Muscle of back (tissue), 11 donors: Measurements from ENCODE around the gene HIPK2. TPM values are rescaled to one million over a fixed set of nuclear protein-coding genes. Genes with fewer than 3 reads are reported as not detected.
A peak's percentile ranks its signal among the peaks of the same experiment; 100 is the strongest.

Experiments used
- DNase-seq, 3 donors: peaks; one replicate each; pipeline versions ENCODE4 v3.0.0 to v3.0.0-alpha.2; 2013
- polyA plus RNA-seq, 10 donors: library from polyadenylated mRNA; unstranded; fragments of 120-200 nt; gene quantifications; one replicate each; pipeline ENCODE4 v1.2.1, GENCODE V29; 2013; ENCODE audit not compliant: insufficient read length in 10 of 10

HIPK2 gene
- polyA plus RNA-seq, 10 donors = 8.2 to 13.3 (median 11.9) TPM

DNA sequence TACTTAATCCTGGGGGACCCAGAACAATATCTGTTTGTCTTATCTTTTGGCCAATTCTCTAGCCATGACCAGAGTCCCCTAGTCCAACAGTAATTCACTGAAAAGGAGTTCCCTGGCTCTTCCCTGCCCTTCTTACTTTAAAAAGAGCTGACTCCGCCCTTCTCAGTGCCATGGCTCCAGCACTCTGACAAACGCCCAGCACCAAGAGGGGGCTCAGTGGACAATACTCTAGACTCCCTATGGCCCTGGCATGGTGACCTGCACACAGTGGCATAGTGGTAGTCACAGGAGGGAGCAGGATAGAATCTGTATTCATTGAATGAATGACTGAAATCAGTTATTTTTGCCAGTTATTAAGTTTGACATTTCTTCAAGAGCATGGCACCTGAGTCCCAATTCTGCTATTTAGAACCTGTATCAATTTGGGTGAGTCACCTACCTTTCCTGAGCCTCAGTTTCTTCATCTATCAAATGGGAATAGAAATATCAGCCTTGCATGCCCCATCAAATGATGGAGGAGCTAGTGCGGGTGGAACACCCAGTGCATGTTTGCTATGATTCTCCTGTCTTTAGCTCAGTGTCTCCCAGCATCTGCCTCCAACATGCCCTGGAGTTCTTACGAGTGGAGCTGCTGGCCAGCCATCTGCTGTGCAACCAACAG is 184.9 kb downstream of the HIPK2 start:
- DNase-seq = no peak

DNA sequence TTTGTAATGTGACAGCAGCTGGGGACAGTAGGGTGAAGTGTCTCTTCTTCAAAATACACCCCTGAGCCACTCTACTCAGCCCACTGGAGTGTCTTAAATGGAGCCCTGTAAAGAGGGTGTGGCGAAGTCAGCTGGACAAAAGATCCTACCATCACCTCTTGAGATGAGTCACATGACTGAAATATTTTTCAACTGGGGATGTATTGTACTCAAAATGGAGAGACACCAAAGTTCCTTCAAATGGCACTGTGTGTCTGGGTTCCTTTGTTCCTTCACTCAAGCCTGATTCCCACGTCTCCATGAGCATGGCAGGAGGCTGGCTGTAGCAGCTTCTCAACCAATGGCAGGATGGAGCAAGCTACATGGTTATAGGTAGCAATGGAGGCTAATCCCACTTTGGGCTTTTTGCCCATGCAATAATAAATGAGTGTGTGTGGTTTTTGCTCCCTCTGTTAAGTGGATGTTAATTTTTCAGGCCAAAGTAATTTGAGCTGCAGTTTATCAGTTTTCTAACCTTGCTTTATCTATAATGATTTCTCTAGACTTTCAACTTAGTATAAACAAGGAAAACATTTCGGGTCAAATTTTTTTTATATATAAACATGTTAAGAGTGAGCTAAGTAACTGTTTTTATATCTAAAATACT is 186.1 kb downstream of the HIPK2 start:
- DNase-seq = no peak

DNA sequence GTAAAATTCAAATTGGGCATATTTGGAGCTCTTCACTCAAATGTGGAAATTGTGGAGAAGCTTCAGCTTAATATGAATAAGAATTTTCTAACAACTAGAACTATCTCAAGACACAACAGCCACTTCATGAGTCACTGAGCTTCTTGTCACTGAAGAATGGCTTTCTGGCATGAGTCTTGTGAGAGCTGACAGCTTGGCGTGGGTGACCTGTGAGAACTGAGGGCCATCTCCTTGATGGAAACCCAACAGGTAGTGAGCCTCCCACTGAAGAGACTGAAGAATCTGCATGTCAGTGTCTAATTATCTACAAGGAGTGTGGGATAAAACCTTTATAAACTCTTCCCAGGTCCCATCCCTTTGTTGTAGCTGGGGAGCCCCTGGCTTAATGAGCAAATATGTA is 188.3 kb downstream of the HIPK2 start:
- DNase-seq = no peak

DNA sequence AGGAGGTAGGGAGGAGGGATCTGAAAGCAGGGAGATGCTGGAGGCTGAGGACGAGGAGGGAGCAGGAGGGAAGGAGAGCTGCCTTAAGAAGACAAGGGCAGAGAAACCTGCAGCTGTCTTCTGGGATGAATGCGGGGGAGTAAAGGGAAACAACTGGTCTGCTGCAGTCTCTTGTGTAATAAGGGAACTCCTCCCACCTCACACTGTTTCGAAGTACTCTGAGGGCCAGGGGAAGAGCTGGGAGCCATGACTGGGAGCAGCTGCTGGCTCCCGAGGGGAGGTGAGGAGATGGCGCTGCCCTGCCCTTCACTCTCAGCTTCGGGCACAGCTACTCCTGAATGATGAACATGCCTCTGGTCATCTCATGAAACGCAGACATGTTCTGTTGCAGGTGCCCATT is 189.2 kb downstream of the HIPK2 start:
- DNase-seq = peak; percentile 25 to 48 (median 33)

DNA sequence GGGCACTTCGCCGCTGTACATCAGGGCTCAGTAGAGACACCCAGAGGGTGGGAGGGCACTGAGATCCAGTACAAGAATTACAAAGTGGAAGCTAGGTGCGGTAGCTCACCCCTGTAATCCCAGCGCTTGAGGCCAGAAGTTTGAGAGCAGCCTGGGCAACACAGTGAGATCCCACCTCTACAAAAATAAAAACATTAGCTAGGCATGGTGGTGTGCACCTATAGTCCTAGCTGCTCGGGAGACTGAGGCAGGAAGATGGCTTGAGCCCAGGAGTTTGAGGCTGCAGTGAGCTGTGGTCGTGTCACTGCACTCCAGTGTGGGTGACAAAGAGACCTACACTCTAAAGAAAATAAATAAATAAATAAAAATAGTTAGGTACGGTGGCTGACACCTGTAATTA is 190.3 kb downstream of the HIPK2 start:
- no peak for DNase-seq

DNA sequence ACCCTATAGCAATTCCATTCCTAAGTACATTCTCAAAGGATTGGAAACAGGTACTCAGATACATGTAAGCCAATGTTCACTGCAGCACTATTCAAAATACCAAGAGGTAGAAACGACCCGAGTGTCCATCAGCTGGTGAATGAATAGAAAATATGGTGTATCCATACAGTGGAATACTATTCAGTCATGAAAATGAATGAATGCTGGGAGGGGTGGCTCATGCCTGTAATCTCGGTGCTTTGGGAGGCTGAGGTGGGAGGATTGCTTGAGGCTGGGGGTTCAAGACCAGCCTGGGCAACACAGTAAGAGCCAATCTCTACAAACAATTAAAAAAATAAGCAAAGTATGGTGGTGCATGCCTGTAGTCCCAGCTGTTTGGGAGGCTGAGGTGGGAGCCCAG is 191.5 kb downstream of the HIPK2 start:
- DNase-seq = no peak

DNA sequence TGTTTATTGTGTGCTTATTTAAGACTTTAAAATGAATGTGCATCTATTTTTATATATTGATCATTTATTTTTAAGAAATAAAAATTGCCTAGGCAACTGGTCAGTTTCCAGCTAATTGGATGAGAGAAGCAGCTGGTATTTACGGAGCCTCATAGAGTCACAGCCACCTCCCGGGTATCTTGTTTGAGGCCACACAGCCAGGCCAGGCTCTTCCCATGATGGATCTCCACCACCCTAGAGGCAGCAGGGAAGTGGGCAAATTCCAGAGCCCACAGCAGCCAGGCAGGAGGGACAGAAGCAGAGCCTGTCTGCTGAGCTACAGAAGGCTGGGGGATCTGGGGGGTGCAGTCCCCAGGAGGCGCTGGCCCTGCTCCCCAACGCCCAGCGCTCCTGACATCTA is 192.8 kb downstream of the HIPK2 start:
- DNase-seq = no peak

DNA sequence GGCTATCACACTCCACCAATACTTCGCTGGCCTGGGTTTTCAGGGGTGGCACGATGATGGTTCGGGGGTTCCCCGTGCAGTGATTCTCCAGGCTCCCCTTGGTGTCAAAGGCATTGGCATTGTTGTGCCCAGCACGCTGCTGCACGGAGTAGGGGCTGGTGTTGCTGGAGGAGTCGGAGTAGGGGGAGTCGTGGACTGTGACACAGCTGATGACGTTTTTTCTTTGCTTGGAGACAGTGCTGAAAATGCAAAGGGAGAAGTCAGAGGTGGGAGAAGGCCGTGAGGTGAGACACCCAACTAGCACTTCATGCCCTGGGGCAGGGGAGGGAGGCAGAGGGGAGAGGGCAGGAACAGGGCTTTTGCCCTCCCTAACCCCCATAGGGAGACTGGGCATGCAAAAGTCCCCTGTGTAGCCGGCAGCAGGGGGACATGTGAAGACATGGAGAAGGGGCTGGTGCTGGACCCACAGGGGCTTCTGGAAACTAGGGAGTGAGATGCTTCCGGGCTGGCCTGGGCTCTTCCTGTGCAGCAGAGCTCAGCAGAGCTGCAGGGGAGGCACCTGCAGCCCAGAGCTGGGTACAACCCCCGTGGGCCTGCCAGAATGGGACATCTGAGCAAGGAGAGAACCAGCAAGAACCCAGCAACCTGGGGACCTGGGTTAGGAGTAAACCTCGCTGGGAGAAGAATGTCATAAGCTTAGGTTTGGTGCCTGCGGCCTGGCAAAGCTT is 193.8 kb downstream of the HIPK2 start:
- no peak for DNase-seq

DNA sequence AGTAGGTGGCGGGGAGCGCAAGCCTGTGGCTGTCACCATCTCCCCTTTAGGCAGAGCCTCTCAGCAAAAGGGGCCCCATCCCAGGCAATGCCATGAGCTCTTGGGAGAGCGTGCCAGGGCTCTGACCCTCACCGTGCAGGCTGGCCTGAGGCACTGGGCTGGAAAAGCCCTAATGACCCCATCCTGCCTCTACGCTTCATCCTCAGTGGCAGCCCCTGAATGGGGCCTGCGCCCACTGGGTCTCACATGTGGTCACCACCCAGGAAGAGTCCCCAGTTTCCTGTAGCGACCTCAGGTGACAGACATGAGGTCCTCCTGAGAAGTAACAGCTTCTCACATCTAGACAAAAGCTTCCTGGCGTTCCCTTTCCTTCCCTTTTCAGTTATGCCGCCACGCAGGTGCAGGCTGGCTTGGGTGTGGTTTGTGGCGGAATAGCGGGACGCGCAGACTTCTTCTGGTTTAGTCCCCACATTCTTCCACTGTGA is 195.1 kb downstream of the HIPK2 start:
- no peak for DNase-seq

DNA sequence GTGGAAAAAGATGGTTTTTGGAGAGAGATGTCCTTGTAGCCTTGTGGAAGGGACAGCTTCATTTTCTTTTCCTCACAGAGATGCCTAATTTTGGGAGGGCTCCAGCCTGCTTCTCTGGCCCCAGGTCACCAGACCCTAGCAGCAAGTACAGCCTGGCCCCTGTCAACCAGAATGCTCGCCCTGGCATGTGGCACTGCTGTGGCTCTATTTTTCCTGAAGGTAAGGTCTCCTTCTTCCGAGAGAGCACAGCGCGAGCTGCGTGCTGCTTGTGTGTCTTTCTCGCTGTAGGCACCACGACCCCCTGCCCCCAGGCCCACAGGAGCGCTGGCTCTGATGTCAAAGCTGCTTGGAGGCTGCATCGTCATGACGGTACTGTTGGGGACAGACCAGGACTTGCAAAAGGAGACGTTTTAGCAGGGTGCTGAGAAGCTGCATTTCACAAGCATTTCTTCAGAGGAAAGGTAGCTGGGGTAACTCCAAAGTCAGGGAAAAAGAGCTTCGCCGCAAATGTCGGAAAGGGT is 195.6 kb downstream of the HIPK2 start:
- DNase-seq = no peak

DNA sequence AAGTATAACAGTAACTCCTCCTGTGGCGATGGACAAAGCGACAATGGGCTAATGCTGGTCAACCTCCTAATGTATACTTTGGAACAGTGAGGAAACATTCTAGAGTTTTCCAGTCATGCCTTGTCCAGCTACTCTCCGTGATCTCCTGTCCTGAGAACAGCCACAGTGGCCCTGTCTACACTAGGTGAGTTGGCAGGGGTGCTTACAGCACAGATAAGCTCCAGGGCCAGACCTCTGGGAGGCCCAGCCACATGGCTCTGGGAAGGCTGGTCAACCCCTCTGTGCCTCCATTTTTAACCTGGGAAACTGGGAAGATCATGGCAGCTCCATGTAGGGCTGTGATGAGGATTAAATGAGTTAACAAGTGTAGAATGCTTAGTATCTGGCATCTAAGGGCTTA is 197.4 kb downstream of the HIPK2 start:
- no peak for DNase-seq

DNA sequence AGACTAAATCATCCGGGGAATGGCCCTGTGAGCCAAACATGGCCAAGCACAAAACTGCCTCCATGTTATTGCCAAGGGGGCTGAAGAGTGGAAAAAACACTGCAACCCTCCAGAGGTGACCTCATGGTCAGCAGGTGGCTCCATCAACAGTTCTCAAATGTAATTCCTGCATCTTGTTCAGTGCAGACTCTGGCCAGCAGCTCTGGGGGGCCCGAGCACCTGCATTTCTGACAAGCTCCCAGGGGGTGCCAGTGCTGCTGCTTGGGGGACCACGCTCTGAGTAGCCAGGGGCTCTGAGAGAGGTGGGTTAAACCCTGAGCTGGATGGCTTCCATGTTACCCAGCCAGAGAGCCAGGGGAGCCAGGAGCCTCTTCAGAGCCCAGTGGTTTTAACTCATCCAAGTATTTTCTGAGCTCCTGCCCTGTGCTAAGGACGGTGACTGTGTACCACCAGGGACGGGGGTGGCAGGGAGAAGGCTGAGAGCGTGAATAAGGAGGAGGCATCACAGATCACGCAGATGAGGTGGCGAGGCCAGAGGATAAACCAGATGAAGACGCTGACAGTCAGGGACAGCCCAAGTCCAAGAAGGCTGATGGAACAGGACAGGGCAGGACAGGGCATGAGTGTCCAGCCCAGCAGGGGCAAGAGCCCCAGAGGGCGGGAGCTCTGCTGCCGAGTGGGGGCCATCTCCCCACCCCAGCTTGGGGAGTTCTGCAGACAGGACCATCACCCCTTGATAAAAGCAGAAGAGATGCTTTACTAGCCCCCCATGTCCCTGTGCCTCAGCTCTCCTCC is 201.4 kb downstream of the HIPK2 start:
- no peak for DNase-seq

DNA sequence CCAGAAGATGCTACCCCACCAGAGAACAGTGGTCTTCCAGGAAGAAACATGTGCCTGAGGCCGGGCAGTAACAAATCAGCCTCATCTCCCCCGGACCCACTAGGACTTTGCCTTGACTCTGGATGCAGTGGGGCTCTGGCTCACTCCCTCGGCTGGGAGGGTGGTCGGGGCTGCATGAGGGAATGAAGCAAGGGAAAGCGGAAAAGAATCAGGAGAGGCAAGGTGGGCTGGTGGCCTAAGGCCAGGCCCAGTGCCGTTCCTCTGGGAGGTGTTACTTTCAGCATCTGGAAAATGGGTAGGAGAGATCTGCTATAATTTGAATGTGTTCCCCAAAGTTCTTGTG is 202.5 kb downstream of the HIPK2 start:
- no peak for DNase-seq

DNA sequence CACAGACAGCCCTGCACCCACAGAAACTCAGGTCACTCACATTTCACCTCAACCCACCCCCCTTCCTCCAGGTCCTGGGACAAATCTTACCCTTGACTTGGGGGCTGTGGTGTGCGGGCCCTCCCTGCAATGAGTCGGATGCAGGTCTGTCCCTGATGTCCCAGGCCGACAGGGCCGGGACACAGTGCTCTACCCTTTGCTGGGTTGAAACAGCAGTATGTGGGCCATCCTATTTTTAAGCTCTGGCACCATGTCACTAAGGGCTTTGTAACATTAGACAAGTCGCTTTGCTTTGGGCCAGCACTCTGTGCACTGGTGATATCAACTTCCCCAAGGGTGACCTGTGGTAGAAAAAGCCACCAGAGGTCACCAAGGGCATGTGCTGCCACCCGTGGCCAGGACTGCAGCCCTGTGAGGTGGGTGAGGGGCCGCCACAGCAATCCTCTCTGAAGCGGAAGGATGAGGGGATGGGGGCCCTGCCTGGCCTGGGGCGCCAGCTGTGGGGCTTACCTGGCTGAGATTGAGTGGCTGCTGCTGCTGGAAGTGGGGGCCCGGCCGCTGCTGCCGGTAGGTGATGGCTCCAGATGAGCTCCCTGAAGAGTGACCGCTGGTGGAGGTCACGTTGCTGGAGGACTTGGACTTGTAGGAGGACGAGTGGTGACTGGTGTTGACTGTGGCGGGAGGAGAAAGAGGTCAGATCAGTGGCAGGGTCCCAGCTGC is 203.0 kb downstream of the HIPK2 start:
- DNase-seq = no peak

DNA sequence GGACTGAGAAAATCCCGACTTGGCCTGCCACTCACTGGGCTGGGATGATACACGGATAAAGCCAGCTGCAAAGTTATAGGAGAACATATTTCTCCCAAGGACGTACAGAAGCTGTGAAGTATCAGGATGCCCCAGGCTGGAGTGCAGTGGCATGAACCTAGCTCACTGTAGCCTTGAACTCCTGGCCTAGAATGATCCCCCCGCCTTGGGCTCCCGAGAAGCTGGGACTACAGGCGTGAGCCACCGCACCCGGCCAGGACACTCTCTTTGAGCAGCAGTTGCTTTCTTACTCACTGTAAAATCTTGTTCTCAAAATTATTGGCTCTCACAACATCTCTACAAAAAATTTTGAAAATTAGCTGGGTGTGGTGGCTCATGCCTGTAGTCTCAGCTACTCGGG is 203.9 kb downstream of the HIPK2 start:
- DNase-seq = no peak

DNA sequence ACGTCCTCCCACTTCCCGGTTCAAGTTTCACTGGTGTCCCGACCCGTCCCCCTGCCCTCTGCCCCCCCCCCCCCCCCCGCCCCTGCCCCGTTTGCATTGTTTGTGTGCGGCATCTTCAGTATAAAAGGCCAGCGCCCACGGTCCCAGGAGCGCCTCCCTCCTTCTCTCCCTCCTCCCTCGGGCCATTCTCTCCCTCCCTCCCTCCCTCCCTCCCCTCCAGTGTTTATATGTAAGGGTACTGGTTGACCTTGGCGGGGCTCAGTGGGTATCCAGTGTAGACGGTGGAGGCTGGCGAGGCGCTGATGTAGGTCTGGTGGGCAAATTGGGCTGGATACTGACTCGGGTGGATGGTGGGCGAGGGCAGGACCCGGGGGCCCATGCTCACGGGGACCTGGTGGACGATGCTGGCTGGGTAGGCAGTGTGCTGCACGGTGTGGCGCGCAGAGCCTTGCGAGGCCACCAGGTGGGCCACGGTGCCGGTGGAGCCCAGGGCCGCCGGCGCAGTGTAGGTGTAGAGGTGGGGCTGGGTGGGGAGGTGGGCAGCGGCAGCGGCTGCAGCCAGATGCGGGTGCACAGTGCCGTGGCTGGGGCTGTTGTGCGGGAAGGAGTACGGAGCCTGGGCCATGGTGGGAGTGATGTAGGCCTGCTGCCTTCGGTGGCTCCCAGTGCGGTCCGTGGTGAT is 205.0 kb downstream of the HIPK2 start:
- no peak for DNase-seq

DNA sequence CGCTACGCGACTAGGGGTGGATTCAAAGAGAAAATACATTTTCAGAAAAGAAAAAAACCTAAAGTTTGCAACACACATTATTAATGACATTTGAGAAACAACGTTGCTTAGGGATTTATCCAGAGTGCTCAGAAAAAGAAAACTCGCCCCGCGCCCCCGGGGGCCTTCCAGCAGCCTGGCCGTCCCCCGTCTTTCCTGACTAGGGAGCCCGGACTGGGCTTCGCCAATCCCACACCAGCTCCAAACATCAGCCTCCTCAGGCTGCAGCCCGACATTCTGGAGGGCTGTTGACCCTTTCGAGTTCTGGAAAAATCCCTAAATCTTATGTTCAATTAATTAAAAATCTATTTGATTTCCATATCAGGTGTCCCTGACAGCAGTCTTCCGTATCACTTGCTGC is 205.7 kb downstream of the HIPK2 start:
- DNase-seq = no peak

DNA sequence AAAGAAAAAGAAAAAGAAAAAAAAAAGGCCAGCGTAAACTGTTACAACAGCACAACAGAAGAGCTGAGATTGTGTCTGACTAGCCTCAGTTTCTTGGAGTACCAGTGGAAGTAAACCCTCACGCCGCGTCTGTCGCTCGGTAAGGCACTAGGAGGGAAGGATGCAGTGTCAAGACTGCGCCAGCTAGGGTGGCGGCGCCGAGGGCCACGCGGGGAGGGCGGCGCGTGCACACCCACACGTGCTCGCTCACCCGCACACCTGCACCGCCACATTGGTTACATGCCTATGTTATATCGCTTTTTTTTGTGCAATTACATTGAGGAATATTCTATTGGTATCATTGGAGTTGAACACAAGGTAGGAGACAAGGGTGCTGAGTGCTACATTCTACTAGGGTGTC is 206.1 kb downstream of the HIPK2 start:
- no peak for DNase-seq

DNA sequence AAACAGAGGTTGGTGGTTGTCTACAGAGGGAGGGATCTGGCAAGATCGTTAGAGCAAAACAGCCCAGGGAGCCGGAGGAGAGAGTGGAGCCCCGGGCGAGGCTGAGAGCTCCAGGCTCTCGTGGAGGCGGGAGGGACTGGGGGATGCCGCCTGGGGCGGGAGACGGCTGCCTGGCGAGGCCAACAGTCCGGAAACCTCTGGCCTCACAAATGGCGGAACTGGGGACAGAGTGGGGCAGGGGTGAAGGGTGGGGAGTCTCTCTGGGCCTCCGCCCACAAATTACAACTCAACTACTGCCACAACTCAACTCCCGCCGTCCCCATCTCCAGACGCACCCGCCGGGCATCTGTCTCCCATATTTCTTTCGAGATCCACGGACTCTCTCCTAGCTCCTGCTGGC is 206.6 kb downstream of the HIPK2 start:
- no peak for DNase-seq

DNA sequence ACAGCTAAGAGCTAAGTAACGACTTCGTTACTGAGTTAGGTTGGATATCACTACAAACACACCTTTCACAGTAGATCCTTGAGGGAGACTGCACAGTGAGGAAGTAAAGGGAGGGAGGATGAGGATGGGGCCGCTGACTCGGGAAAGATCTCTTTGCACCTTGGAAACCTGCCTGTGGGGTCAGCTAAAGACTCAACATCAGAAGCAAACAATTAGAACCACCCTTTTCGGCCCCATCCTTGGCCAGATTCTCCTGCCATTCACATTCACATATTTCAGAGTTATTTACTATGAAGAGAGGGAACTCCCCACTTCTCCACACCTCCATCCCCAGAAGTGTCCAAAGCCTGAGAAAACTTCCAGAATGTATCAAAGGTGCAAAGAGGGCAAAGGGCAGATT is 207.2 kb downstream of the HIPK2 start:
- no peak for DNase-seq

DNA sequence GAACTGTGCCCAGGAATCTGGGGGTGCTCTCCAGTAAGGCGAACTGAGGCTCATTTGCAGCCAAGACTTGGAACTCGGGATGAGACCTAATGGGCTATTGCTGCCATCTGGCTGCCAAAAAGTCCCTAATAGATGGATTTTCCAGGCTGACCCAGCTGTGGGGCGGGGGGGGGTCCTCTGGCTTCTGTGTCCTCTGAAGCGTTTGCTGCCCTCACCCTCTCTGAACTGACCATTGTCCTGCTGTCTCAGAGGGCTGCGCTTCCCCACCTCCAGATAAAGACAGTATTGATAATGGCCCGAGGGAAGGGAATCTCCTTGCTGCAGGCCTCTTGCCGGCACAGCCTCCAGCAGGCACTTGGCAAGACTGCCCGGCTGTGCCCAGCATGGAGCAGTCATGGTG is 207.7 kb downstream of the HIPK2 start:
- DNase-seq = peak; percentile 14 to 47 (median 27)
